GM19452 (cell line): ENCODE results near the gene XKR7.

ENCODE experiments used
- ATAC-seq: cut with Tn5 transposase; IDR thresholded peaks from one replicate; pipeline ENCODE4 v1.9.1; 2021; ENCODE audit not compliant: unreplicated experiment

XKR7 gene

GRCh38 chr20:31943052-31943471 lies 24.9 kb upstream of the XKR7 start:
- no peak for ATAC-seq

GRCh38 chr20:31945319-31945718 lies 22.6 kb upstream of the XKR7 start:
- no peak for ATAC-seq

DNA sequence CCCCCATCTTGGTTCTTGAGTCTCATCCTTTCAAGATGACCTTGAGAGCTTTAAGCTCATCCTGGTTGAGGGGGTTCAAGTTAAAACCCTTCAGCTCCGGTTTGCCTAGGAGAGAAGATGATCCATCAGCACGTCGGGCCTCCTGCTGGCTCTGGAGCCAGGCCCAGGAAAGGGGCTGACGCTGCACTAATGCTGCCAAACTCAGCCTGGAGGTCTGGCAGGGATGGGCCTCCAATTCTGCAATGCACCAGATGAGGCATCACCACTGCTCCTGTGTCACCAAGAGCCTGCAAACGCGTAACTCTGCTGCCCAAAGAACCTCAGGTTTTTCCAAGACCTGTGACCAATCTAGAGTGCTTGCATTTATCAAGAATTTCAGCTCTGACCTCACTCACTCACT lies 22.2 kb upstream of the XKR7 start:
- ATAC-seq = no peak

GRCh38 chr20:31948008-31948407 lies 19.9 kb upstream of the XKR7 start:
- ATAC-seq = no peak

- ATAC-seq = no peak
Observed at GRCh38 chr20:31949877-31950646, 17.9 kb upstream of the XKR7 start.

DNA sequence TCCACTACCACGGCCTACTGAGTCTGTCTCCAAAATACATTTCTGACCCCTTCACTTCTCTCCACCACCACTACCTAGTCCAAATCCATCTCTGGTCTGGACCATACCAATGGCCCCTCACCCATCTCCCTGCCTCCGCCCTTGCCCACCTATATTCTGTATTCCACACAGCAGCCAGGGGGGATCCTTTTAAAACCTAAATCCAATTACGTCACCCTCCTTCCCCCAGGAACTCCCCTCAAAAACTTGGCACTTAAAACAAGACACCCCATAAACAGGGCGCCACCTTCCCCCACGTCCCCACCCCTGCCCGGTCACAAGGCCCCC lies 16.8 kb upstream of the XKR7 start:
- ATAC-seq = no peak

DNA sequence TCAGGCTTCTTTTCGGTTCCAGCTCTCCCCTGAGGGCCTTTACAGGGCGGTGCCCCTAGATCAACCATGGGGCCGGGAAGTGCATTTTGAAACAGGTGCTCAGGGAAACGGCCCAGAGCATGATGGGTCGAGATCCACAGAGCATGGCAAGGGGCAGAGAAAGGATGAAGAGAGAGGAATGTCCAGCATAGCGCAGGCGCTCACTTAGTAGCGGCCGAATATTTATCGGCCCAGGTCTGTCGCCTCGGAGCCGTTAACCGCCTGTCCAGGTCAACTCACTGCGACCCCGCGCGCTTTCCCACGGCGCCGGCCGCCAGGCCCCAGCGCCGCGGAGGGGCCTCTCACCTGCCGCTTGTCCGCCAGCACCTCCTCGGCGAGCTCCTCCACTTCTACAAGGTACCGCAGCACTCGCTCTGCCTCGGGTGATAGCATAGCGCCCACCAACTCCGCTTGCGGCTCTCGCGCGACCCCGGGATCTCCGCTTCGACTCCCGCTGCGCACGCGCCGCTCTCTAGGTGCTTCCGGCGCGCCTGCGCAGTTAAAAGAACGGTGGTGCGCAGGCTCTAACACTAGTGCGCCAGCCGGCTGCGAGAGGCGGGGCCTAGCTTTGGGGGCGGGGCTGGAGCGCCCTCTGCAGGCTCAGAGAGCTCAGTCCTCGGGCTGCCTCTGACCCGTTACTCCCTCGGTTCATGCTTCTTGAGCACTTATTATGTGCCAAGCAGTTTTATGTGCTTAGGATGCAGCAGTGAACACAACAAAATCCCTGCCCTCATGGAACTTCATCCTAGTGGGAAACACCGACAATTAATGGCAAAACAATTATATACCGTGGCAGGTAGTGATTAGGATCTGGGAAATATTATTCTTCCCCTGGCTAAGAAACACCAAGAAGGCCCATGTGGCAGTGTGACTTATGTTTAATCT lies 16.2 kb upstream of the XKR7 start, which contains the start of gene PDRG1:
PDRG1 (minus strand) TSS at position 517 of the 924 bp plus-strand sequence; CDS start at position 432, 85 bp downstream.
- ATAC-seq = peak; percentile 96

- ATAC-seq = no peak
Observed at GRCh38 chr20:31953556-31954148, 14.3 kb upstream of the XKR7 start.

GRCh38 chr20:31954500-31954899 lies 13.5 kb upstream of the XKR7 start:
- no peak for ATAC-seq

DNA sequence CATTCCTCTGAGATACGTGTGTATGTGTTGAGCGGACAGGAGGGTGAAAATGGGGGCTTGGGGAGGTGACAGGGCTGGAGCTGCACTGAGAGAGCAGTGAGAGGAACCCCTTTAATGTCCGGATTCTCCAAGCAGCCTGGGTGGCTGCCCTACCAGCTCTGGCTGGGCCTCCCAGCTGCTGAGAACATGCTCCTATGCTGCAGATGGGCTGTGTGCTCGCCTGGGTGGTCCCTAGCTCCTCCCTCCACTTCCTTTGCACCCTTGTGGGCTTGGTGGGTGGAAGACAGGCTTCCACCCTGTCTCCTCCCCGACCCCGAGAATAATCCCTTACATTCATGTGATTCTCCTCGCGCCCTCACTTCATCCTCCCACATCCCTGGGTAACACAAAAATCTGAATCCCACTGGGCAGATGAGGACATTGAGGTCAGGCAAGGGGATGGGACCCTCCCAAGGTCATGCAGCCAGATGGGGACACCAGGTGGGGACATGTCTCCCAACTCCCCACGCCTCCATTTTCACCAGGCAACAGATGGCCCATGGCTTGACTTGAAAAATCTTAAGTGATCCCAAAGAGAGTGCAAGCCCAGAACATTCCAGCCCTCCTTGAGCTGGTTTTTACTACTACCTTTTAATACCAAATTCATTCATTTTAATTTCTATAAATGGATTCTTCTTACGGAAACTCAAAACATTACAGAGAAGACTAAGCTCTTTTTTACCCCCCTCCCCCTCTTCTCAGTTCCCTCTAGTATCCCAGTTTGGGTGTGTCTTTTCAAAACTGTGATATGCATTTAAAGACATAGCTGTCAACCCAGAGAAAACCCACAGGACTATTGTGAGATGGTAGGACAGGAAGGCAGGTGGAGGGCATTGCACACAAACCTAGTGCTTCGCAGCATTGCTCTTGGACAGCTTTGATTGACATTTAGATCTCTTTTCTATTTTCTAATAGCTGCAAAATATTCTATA lies 11.1 kb upstream of the XKR7 start:
- ATAC-seq = no peak

GRCh38 chr20:31962761-31963160 lies 5.2 kb upstream of the XKR7 start:
- no peak for ATAC-seq

GRCh38 chr20:31963889-31964288 lies 4.1 kb upstream of the XKR7 start:
- ATAC-seq = no peak

DNA sequence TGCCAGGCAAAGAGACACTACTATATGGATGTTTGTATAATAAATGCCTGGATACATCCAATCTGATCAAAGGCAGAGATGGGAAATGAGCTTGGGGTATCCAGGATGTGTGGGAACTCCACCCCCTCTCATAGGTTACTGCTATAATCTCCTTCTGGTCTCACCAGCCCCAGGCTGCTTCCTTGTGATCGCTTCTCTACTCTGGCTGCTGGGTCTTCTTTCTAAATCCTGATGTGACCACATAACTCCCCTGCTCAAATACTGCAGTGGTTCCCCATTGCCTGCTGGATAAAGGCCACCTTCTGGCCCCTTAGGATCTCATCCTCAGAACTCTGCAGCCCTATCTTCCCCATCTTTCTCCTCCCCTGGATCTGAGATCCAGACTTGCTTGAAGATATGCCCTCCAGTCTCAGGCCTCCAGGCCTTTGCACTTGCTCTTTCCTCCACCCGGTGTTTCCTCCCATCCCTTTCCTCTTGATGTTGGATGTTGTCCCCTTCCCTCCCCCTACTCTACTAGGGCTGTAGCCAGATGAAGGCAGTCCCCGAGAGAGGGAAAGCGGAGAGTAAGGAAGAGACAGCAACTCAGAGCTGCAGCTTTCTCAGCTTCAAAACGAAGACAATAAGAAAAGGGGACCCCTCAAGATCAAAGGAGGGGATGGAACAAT lies 828 bp upstream of the XKR7 start:
- no peak for ATAC-seq

DNA sequence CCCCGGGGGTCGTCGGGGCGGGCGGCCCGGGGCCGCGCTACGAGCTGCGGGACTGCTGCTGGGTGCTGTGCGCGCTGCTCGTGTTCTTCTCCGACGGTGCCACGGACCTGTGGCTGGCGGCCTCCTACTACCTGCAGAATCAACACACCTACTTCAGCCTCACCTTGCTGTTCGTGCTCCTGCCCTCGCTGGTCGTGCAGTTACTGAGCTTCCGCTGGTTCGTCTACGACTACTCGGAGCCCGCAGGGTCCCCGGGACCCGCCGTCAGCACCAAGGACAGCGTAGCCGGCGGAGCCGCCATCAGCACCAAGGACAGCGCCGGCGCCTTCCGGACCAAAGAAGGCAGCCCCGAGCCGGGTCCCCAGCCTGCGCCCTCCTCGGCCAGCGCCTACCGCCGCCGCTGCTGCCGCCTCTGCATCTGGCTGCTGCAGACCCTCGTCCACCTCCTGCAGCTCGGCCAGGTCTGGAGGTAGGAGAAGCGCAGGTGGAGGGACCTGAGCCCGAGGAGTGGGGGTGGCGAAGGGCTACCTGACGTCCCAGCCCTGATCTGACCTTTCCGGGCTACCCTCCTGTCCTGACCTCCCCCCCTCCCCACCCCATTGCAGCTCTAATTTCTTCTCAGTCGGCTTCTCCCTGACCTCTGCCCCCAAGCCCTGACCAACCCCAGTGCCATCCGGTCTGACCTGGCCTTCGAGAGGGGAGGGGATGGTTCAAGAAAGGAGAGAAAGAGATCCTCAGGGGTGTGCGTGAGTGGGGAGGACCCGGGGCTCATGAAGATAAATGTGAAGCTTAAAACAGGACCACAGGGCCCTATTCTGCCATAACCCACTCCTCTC lies 558 bp downstream of the XKR7 start:
- ATAC-seq = no peak

- no peak for ATAC-seq
Observed at GRCh38 chr20:31969991-31970390, 2.0 kb downstream of the XKR7 start.

GRCh38 chr20:31972471-31973021 lies 4.6 kb downstream of the XKR7 start:
- no peak for ATAC-seq

DNA sequence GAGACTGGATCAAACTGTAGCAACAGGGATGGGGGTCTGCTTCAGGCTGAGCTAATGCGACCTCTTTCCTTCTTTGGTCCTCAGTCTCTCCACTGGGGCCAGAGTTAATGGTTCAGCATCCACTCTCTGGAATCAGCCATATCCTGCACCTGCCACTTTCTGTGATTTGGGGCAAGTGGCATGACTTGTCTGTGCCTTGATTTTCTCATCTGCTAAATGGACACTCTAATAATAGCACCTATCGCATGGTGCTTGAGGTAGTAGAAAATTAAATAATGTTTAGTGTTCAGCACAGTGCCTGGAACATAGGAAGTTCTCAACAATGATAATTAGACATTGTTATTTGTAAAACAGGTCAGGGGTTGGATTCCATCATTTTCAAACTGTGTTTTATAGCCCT lies 6.3 kb downstream of the XKR7 start:
- ATAC-seq = no peak

DNA sequence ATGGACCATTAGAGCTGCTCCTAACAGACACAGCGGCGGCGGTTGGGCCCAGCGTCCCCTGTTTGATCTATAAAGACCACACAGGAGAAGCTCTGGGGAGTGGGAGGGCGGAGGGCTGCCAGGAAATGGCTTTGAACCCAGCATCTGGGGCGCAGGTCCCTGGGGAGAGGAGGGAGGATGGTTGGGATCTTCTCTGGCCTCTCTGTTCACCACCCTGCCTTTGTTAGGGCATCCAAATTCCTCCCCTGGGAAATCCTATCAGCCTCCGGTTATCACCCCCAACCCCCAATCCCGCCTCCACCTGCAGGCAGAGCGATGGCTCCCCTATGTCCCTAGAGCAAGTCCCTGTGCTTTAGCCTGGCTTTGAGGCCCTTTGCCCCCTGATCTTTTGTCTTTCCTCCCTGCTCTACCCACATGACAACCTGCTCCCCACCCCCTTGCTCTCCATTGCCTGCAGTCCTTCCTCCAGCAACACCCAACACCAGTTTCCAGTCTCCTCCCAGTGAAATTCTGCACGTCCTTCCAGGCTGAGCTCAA lies 7.1 kb downstream of the XKR7 start:
- no peak for ATAC-seq

DNA sequence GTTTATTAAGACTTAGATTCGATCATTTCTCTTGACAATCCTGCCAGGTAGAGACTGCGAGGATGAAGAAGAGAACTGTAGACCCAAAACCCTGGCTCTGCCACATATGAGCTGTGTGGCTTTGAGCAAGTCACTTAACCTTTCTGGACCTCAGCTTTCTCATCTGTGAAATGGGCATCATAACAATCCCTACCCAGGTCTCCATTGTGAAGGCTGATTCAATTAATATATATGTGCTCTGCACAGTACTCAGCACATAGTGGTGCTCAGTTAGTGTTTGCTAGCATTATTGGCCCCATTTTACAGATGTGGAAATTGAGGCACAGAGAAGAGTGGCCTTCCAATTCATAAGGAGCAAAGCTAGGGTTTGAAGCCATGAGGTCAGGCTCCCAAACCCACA lies 7.9 kb downstream of the XKR7 start:
- no peak for ATAC-seq
